BJ (cell line): Measurements from ENCODE around the gene STXBP4. TPM values are rescaled to one million over a fixed set of nuclear protein-coding genes. Genes with fewer than 3 reads are reported as not detected.

Source experiments
- CTCF ChIA-PET: fragments of 350-600 bp; formaldehyde crosslinking; extraction: SDS; loops from one replicate; lab custom pipeline; 2021; ENCODE audit warnings: antibody characterized with exemption, inconsistent platforms; lab: Yijun Ruan, JAX
- POLR2A ChIA-PET: fragments of 300-600 bp; sonication (Branson Sonifier 250); formaldehyde crosslinking; extraction: SDS; loops from one replicate; lab custom pipeline; 2021; ENCODE audit warnings: antibody characterized with exemption; lab: Charles Lee
- DNase-seq: peaks from one replicate; pipeline ENCODE4 v3.0.0-alpha.2; 2011; ENCODE audit warnings: low read depth
- H3K27me3 ChIP-seq: 2 replicates; pipeline ENCODE4 v1.6.0; 2011; ENCODE audit warnings: low read length; ENCODE audit not compliant: control insufficient read depth, insufficient read depth
- H3K36me3 ChIP-seq: 2 replicates; pipeline ENCODE4 v1.5.1; 2011; ENCODE audit warnings: low read length; ENCODE audit not compliant: control insufficient read depth, insufficient read depth
- H3K4me3 ChIP-seq: 2 replicates; pipeline ENCODE4 v1.5.1; 2011; ENCODE audit warnings: low read depth, mild to moderate bottlenecking, control low read depth, low read length
- polyA plus RNA-seq: library from polyadenylated mRNA; depleted of rRNA; stranded (reverse); fragments of >200 nt; gene quantifications from 2 replicates; pipeline ENCODE4 v1.2.3, GENCODE V29; 2011
- TF ChIP-seq, protein P1 (sequence below): IDR thresholded peaks from 2 replicates; pipeline ENCODE4 v1.5.1; 2011; ENCODE audit warnings: low read depth, mild to moderate bottlenecking, control low read depth, inconsistent platforms, low read length, moderate library complexity; ENCODE audit not compliant: insufficient read depth

STXBP4 gene
- polyA plus RNA-seq, 1 experiment, result 1.8 TPM

DNA sequence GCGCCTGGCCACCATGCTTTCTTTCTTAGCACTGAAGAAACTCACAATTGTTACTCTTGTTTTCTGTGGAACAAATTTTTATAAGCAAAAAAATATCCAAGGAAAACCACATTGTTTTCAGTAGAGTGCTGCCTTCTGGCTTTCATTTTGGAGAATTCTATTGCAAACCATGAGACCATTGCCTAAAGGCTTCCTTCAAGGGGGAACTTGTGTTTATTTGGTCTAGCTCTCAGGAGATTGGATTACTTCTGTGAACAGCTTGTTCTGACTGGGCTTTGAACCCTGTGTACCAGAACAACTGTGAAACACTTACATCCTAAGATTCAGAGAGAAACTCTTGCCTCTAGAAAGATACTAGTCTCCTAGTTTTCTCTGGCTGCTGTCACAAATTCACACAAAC is 35.9 kb upstream of the STXBP4 start:
- CTCF ChIA-PET, result no interaction called here
- peaks cover 3% of the 10 kb centered on the region for H3K36me3 ChIP-seq

DNA sequence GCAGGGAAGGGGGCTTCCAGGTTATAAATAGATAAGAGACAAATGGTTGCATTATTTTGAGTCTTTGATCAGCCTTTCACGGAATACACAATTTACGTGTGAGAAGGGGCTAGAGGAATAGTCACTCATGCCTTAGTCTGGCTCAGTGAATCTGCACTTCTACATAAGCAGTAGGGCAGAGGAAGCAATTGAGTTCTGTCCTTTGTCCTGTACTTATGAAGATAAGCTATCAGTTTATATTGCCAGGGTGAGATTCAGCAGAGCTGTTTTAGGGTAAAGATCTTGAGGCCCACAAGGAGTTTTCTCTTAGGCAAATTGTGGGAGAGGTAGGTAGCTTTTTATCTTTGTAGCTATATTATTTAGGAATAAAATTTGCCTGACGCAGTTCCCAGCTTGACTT is 34.6 kb upstream of the STXBP4 start:
- Histone ChIP-seq H3K27me3 (no peaks in the 10 kb centered on the region), H3K4me3 (no peak overlapping the region), H3K36me3 (peaks cover 3% of the 10 kb centered on the region)
- POLR2A ChIA-PET, result no interaction called here
- CTCF ChIA-PET, result no interaction called here
- TF ChIP-seq, protein P1, sequence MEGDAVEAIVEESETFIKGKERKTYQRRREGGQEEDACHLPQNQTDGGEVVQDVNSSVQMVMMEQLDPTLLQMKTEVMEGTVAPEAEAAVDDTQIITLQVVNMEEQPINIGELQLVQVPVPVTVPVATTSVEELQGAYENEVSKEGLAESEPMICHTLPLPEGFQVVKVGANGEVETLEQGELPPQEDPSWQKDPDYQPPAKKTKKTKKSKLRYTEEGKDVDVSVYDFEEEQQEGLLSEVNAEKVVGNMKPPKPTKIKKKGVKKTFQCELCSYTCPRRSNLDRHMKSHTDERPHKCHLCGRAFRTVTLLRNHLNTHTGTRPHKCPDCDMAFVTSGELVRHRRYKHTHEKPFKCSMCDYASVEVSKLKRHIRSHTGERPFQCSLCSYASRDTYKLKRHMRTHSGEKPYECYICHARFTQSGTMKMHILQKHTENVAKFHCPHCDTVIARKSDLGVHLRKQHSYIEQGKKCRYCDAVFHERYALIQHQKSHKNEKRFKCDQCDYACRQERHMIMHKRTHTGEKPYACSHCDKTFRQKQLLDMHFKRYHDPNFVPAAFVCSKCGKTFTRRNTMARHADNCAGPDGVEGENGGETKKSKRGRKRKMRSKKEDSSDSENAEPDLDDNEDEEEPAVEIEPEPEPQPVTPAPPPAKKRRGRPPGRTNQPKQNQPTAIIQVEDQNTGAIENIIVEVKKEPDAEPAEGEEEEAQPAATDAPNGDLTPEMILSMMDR, result no peak
- DNase-seq, result no peak

More for the DNA sequence above, 35.9 kb upstream of the STXBP4 start:
- TF ChIP-seq, protein P1, result no peak
- H3K4me3 ChIP-seq, result no peak overlapping the region
- no peaks in the 10 kb centered on the region for H3K27me3 ChIP-seq
- POLR2A ChIA-PET, result no interaction called here
- DNase-seq, result peak; percentile 14

DNA sequence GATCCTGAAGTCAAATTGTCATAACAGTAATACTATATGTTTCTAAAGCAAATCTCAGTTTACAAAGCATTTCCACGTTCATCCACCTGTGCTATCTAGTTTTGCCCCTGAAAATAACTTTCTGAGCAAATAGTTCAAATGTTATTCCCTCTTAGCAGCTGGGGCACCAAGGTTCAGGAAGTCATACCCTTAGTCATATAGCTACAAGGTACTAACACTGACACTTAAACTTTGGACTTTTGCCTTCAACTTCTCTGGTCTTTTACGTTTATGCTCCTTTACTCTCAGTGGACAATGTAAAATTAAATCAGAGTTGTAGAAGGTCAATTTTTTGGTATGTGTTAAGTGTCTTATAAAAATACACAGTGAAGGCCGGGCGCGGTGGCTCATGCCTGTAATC is 33.1 kb upstream of the STXBP4 start:
- ChIA-PET POLR2A (no interaction called here), CTCF (interaction anchor here (0.6 kb wide), 2 partner anchors 9 to 807 kb away, joined by 3 to 4 read pairs; no protein-coding TSS in a partner anchor)
- peaks cover 8% of the 10 kb centered on the region for H3K36me3 ChIP-seq
- H3K27me3 ChIP-seq, result no peaks in the 10 kb centered on the region
- no peak overlapping the region for H3K4me3 ChIP-seq
- no peak for DNase-seq
- TF ChIP-seq, protein P1, result no peak

DNA sequence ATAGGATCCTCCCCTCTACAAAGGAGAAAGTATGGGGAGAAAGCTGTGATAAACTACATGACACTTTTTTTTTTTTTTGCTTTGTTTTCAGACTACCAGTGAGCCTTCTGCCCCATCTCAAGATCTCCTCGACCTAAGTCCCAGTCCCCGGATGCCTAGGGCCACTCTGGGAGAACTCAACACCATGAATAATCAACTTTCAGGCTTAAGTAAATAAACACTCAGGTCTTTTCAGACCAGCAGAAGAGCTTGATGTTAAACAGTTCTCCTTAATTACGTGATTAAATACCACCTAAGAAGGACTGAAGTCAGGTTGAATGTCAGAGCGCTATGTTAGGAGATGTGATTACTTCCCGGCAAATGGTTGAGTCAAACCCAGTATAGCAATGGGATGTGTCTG is 31.5 kb upstream of the STXBP4 start:
- Histone ChIP-seq H3K36me3 (peaks cover 8% of the 10 kb centered on the region), H3K27me3 (no peaks in the 10 kb centered on the region), H3K4me3 (no peak overlapping the region)
- ChIA-PET POLR2A (no interaction called here), CTCF (no interaction called here)
- DNase-seq, result no peak
- TF ChIP-seq, protein P1, result no peak

DNA sequence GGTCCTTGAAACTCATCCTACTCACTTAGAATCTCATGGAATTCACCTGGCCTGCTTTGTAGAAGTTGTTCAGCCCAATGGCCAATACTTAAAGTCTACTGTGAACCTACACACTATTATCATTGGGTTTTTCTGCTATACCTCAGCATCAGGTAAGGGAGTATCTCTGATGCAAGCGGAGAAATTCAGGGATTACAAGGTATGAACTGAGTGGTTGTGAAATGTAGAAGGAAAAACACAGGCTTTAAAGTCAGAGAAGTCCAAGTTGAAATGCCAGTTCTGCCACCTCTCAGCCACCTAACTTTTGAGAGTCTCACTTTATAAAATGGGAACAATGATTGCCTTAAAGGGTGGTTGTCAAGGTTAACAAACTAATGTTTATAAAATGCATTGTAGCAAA is 31.1 kb upstream of the STXBP4 start:
- Histone ChIP-seq H3K4me3 (no peak overlapping the region), H3K36me3 (peaks cover 8% of the 10 kb centered on the region), H3K27me3 (no peaks in the 10 kb centered on the region)
- ChIA-PET POLR2A (no interaction called here), CTCF (no interaction called here)
- TF ChIP-seq, protein P1, result no peak
- no peak for DNase-seq
